NCI-H2171 (cell line): ENCODE data around the gene CCNA2.
A peak's percentile ranks its signal among the peaks of the same experiment; 100 is the strongest.

Source experiments
- DNase-seq: peaks from one replicate; lab custom pipeline; 2025; lab: John Stamatoyannopoulos, UW

The CCNA2 gene

GRCh38 chr4:121823505-121824170 lies at the start of gene CCNA2:
TSS of gene CCNA2 (minus strand) at chr4:121823883. CDS start at chr4:121823628, 255 bp downstream.
- DNase-seq = peak; percentile 82

- peak; percentile 77 for DNase-seq
Measured at GRCh38 chr4:121869841-121870822, 46.4 kb upstream of the CCNA2 start, which contains the start of gene BBS7. TSS of gene BBS7 (minus strand) at chr4:121870474. CDS start at chr4:121870313, 161 bp downstream.

GRCh38 chr4:121863799-121864198 lies 40.1 kb upstream of the CCNA2 start:
- DNase-seq = no peak

- DNase-seq = no peak
Measured at GRCh38 chr4:121861426-121861825, 37.7 kb upstream of the CCNA2 start.

- no peak for DNase-seq
Measured at GRCh38 chr4:121860121-121860520, 36.4 kb upstream of the CCNA2 start.

GRCh38 chr4:121851354-121851753 lies 27.7 kb upstream of the CCNA2 start:
- DNase-seq = no peak

GRCh38 chr4:121846662-121847061 lies 23.0 kb upstream of the CCNA2 start:
- DNase-seq = no peak

- DNase-seq = no peak
Measured at GRCh38 chr4:121842862-121843261, 19.2 kb upstream of the CCNA2 start.

GRCh38 chr4:121838136-121838535 lies 14.5 kb upstream of the CCNA2 start:
- DNase-seq = no peak

- no peak for DNase-seq
Measured at GRCh38 chr4:121829511-121829910, 5.8 kb upstream of the CCNA2 start.

- DNase-seq = no peak
Measured at GRCh38 chr4:121827853-121828252, 4.2 kb upstream of the CCNA2 start.

GRCh38 chr4:121824950-121825349 lies 1.3 kb upstream of the CCNA2 start:
- DNase-seq = no peak

- DNase-seq = no peak
Measured at GRCh38 chr4:121824171-121824527, 466 bp upstream of the CCNA2 start.

GRCh38 chr4:121822796-121823504 lies 733 bp downstream of the CCNA2 start:
- DNase-seq = peak; percentile 14

GRCh38 chr4:121822047-121822446 lies 1.6 kb downstream of the CCNA2 start:
- DNase-seq = no peak

- no peak for DNase-seq
Measured at GRCh38 chr4:121819216-121819965, 4.3 kb downstream of the CCNA2 start.

GRCh38 chr4:121818215-121818614 lies 5.5 kb downstream of the CCNA2 start:
- DNase-seq = no peak

- no peak for DNase-seq
Measured at GRCh38 chr4:121817701-121818100, 6.0 kb downstream of the CCNA2 start.

GRCh38 chr4:121817006-121817405 lies 6.7 kb downstream of the CCNA2 start:
- no peak for DNase-seq

GRCh38 chr4:121814756-121815155 lies 8.9 kb downstream of the CCNA2 start:
- no peak for DNase-seq

GRCh38 chr4:121811122-121811521 lies 12.6 kb downstream of the CCNA2 start:
- no peak for DNase-seq

- DNase-seq = no peak
Measured at GRCh38 chr4:121806411-121806810, 17.3 kb downstream of the CCNA2 start.
